Heart left ventricle (tissue), 16 donors: ENCODE results near the gene NAP1L4. TPM values are rescaled to one million over a fixed set of nuclear protein-coding genes. Genes with fewer than 3 reads are reported as not detected.
A peak's percentile ranks its signal among the peaks of the same experiment; 100 is the strongest.

Experiments
- ATAC-seq, 4 donors: fragments of 200-7000 bp; cut with Tn5 transposase; one replicate each; pipeline ENCODE4 v1.9.1; 2020 to 2022; ENCODE audit warnings: moderate library complexity in 4 of 4, mild to moderate bottlenecking in 3 of 4, moderate number of reproducible peaks in 1 of 4
- DNase-seq, 5 donors: peaks; one replicate each; pipeline ENCODE4 v3.0.0-alpha.2; 2020
- H3K27ac ChIP-seq, 12 donors: fragments of 200-600 bp; sonication (generic) in 4 of 12; one replicate each; pipeline versions ENCODE4 v1.5.0 to v1.8.0; 2016 to 2022; ENCODE audit warnings: mild to moderate bottlenecking in 2 of 12
- H3K27me3 ChIP-seq, 9 donors: fragments of 200-600 bp; sonication (generic) in 2 of 9; one replicate each; pipeline versions ENCODE4 v1.5.1 to v1.8.0; 2016 to 2022; ENCODE audit warnings: mild to moderate bottlenecking in 3 of 9
- H3K36me3 ChIP-seq, 9 donors: fragments of 200-600 bp; sonication (generic) in 2 of 9; one replicate each; pipeline versions ENCODE4 v1.5.0 to v1.8.0; 2018 to 2022; ENCODE audit warnings: mild to moderate bottlenecking in 2 of 9
- H3K4me1 ChIP-seq, 12 donors: fragments of 200-600 bp; sonication (generic) in 4 of 12; one replicate each; pipeline versions ENCODE4 v1.5.0 to v1.8.0; 2016 to 2022; ENCODE audit warnings: mild to moderate bottlenecking in 3 of 12
- H3K4me3 ChIP-seq, 12 donors: fragments of 200-600 bp; sonication (generic) in 4 of 12; one replicate each; pipeline versions ENCODE4 v1.5.0 to v1.8.0; 2017 to 2022; ENCODE audit warnings: mild to moderate bottlenecking in 9 of 12, moderate library complexity in 4 of 12
- H3K9me3 ChIP-seq, 12 donors: fragments of 200-600 bp; sonication (generic) in 4 of 12; one replicate each; pipeline versions ENCODE4 v1.5.0 to v1.8.0; 2016 to 2022; ENCODE audit warnings: mild to moderate bottlenecking in 1 of 12
- CTCF ChIP-seq, 12 donors: fragments of 200-600 bp; sonication (generic) in 4 of 12; IDR thresholded peaks; one replicate each; pipeline versions ENCODE4 v1.5.0 to v1.8.0; 2018 to 2022; ENCODE audit warnings: antibody characterized with exemption in 12 of 12, mild to moderate bottlenecking in 5 of 12
- POLR2A ChIP-seq, 2 donors: fragments of 450-650 bp; IDR thresholded peaks; one replicate each; pipeline ENCODE4 v1.6.1; 2017; ENCODE audit warnings: antibody characterized with exemption in 2 of 2, mild to moderate bottlenecking in 2 of 2, moderate library complexity in 2 of 2
- WGBS, 4 donors: extraction: QIAGEN DNeasy Blood & Tissue Kit in 2 of 4; methylation state at CpG; one replicate each; pipeline versions ENCODE4 v1.1.5 to v1.1.7; 2013 to 2018; 5-methylcytosine and 5-hydroxymethylcytosine counted together
- intact Hi-C, 10 donors: fragments of 100-400 bp; cut with DNase I; formaldehyde crosslinking; loops; one replicate each; pipeline versions ENCODE4 v1.11.1 to v1.14.2; 2022
- polyA plus RNA-seq, 2 donors: library from polyadenylated mRNA; stranded (reverse); fragments of 200-250 nt; gene quantifications; one replicate each; pipeline ENCODE4 v1.2.3, GENCODE V29; 2013
- total RNA-seq, 9 donors: library from RNA; depleted of rRNA in 2 of 9; stranded (reverse); fragments of >200 nt in 2 of 9; fragmentation: NEBNext Ultra II Directional in 3 of 9; extraction: Animal tissue kit (Norgen Biotek cat#: 25700) in 3 of 9; gene quantifications; one replicate each; pipeline versions ENCODE4 v1.1.0 to v1.2.4, GENCODE V29; 2016 to 2023
- donor health status: ischemic (EF 13 %, LVEDD 7.1; RV severe dilation, severe dysfunction).
- donor health status: healthy with polysubstance abuse.
- donor health status: DM: no; HTN: yes; CAD: no.
- donor health status: DM: no; HTN: no; CAD: no.
- donor health status: ischemic (EF 25% LVEDD 6.9; RV normal size, moderate dysfunction).
- donor health status: ischemic (EF 25% LVEDD 5.7; RV mildly dilated, moderate dysfunction).
- donor health status: healthy.
- donor health status: DM: yes; HTN: yes; CAD: no.
- donor health status: ischemic (EF 35%, LVEDD 5.7; RV mildly dilated, moderate dysfunction).
- donor health status: nonischemic (EF 11% LVEDD 7.7; RV severe dilation, severe dysfunction).
- donor health status: DM: yes; HTN: yes; CAD: no.
- donor health status: PGD.
- donor health status: ischemic (EF 29% LVEDD 5.4; RV normal size, mild dysfunction).
- donor health status: nonischemic (EF 23%, LVEDD 6.1; RV moderate dilation, normal function).

The NAP1L4 gene
- total and polyA plus RNA-seq, 11 donors: 119 to 216 (median 167) TPM

GRCh38 chr11:2924821-2925675 is 67.1 kb downstream of the NAP1L4 start:
- Histone ChIP-seq H3K27me3 (peaks cover 6 to 36% (median 23%) of the 10 kb centered on the region in 9 donors), H3K27ac (no peak overlapping the region), H3K4me3 (no peak overlapping the region), H3K36me3 (no peaks in the 10 kb centered on the region), H3K4me1 (peaks cover 4 to 33% (median 14%) of the 10 kb centered on the region in 12 donors), H3K9me3 (no peaks in the 10 kb centered on the region)
- WGBS, 4 donors: 89 to 94% (median 91%) methylated on average over 29 to 30 of the region's 30 CpGs
- ATAC-seq (no peak), DNase-seq (peak in 3 of 5 donors; percentile 18 to 58 (median 25))
- intact Hi-C loops: no loop called here
- TF ChIP-seq POLR2A (IDR thresholded peaks at IDR 0.05): no peak
- no peak for TF ChIP-seq CTCF (IDR thresholded peaks at IDR 0.05)

- DNase-seq (peak in 2 of 5 donors; percentile 41 to 42), ATAC-seq (peak in 3 of 4 donors; percentile 9 to 55 (median 44))
- intact Hi-C loops: no loop called here
- TF ChIP-seq CTCF (IDR thresholded peaks at IDR 0.05) (no peak), POLR2A (IDR thresholded peaks at IDR 0.05) (no peak)
- Histone ChIP-seq H3K27me3 (peaks cover 0 to 30% (median 21%) of the 10 kb centered on the region in 9 donors), H3K4me1 (peaks cover 0 to 32% (median 11%) of the 10 kb centered on the region in 12 donors), H3K4me3 (no peak overlapping the region), H3K36me3 (no peaks in the 10 kb centered on the region), H3K9me3 (no peaks in the 10 kb centered on the region), H3K27ac (peak overlapping the region in 1 of 12 donors; percentile 27)
- 72 to 90% (median 76%) methylated on average over 5 to 10 of the region's 10 CpGs for WGBS, 4 donors
These were observed 67.7 kb downstream of the NAP1L4 start for GRCh38 chr11:2924381-2924780.

- intact Hi-C loops: no loop called here
- DNase-seq (no peak), ATAC-seq (no peak)
- Histone ChIP-seq H3K4me3 (no peak overlapping the region), H3K9me3 (no peaks in the 10 kb centered on the region), H3K27ac (peak overlapping the region in 1 of 12 donors; percentile 27), H3K4me1 (peaks cover 0 to 25% (median 7%) of the 10 kb centered on the region in 12 donors), H3K36me3 (no peaks in the 10 kb centered on the region), H3K27me3 (peaks cover 0 to 23% (median 15%) of the 10 kb centered on the region in 9 donors)
- no peak for TF ChIP-seq POLR2A (IDR thresholded peaks at IDR 0.05)
- TF ChIP-seq CTCF (IDR thresholded peaks at IDR 0.05): no peak
- WGBS, 4 donors: 79 to 89% (median 83%) methylated on average over 15 to 22 of the region's 22 CpGs
These were observed 68.4 kb downstream of the NAP1L4 start for GRCh38 chr11:2923446-2924375.
